ENCODE results near the gene DPH7. TPM values are rescaled to one million over a fixed set of nuclear protein-coding genes. Genes with fewer than 3 reads are reported as not detected.

DPH7 gene
- total RNA-seq, 1 experiment from 2014 or later: 43.9 TPM

GRCh38 chr9:137605121-137606004 is 26.6 kb upstream of the DPH7 start, which contains the start of gene ARRDC1 (continued):
- TF ChIP-seq ETV6 (CRISPR knock-in tag; IDR thresholded peaks at IDR 0.05) (no peak), GRHL2 (CRISPR knock-in tag; IDR thresholded peaks at IDR 0.05; ENCODE audit: insufficient replicate concordance, severe bottlenecking) (no peak), FOXJ3 (CRISPR knock-in tag; IDR thresholded peaks at IDR 0.05; ENCODE audit: borderline replicate concordance) (no peak), FOXK1 (CRISPR knock-in tag; IDR thresholded peaks at IDR 0.05) (peak; percentile 16; the same call in 1 of the 2 replicates), ATF2 (CRISPR knock-in tag; IDR thresholded peaks at IDR 0.05; ENCODE audit: borderline replicate concordance, low read depth) (no peak), E2F5 (CRISPR knock-in tag; IDR thresholded peaks at IDR 0.05) (0 out of 2 replicates have a peak, but pooled peaks have one; percentile 0), NR3C1 (CRISPR knock-in tag; conservative IDR thresholded peaks at IDR 0.05; ENCODE audit: low read depth) (no peak)
- TF ChIP-seq, protein P1, sequence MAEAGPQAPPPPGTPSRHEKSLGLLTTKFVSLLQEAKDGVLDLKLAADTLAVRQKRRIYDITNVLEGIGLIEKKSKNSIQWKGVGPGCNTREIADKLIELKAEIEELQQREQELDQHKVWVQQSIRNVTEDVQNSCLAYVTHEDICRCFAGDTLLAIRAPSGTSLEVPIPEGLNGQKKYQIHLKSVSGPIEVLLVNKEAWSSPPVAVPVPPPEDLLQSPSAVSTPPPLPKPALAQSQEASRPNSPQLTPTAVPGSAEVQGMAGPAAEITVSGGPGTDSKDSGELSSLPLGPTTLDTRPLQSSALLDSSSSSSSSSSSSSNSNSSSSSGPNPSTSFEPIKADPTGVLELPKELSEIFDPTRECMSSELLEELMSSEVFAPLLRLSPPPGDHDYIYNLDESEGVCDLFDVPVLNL (CRISPR knock-in tag; IDR thresholded peaks at IDR 0.05; ENCODE audit: borderline replicate concordance, low read depth): no peak
- TF ChIP-seq, protein P2, sequence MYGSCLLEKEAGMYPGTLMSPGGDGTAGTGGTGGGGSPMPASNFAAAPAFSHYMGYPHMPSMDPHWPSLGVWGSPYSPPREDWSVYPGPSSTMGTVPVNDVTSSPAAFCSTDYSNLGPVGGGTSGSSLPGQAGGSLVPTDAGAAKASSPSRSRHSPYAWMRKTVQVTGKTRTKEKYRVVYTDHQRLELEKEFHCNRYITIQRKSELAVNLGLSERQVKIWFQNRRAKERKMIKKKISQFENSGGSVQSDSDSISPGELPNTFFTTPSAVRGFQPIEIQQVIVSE (CRISPR knock-in tag; IDR thresholded peaks at IDR 0.05; ENCODE audit: borderline replicate concordance): no peak
- TF ChIP-seq, protein P3, sequence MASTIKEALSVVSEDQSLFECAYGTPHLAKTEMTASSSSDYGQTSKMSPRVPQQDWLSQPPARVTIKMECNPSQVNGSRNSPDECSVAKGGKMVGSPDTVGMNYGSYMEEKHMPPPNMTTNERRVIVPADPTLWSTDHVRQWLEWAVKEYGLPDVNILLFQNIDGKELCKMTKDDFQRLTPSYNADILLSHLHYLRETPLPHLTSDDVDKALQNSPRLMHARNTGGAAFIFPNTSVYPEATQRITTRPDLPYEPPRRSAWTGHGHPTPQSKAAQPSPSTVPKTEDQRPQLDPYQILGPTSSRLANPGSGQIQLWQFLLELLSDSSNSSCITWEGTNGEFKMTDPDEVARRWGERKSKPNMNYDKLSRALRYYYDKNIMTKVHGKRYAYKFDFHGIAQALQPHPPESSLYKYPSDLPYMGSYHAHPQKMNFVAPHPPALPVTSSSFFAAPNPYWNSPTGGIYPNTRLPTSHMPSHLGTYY (CRISPR knock-in tag; IDR thresholded peaks at IDR 0.05): no peak
- TF ChIP-seq, protein P4, sequence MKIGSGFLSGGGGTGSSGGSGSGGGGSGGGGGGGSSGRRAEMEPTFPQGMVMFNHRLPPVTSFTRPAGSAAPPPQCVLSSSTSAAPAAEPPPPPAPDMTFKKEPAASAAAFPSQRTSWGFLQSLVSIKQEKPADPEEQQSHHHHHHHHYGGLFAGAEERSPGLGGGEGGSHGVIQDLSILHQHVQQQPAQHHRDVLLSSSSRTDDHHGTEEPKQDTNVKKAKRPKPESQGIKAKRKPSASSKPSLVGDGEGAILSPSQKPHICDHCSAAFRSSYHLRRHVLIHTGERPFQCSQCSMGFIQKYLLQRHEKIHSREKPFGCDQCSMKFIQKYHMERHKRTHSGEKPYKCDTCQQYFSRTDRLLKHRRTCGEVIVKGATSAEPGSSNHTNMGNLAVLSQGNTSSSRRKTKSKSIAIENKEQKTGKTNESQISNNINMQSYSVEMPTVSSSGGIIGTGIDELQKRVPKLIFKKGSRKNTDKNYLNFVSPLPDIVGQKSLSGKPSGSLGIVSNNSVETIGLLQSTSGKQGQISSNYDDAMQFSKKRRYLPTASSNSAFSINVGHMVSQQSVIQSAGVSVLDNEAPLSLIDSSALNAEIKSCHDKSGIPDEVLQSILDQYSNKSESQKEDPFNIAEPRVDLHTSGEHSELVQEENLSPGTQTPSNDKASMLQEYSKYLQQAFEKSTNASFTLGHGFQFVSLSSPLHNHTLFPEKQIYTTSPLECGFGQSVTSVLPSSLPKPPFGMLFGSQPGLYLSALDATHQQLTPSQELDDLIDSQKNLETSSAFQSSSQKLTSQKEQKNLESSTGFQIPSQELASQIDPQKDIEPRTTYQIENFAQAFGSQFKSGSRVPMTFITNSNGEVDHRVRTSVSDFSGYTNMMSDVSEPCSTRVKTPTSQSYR (CRISPR knock-in tag; IDR thresholded peaks at IDR 0.05): no peak
- TF ChIP-seq, protein P5, sequence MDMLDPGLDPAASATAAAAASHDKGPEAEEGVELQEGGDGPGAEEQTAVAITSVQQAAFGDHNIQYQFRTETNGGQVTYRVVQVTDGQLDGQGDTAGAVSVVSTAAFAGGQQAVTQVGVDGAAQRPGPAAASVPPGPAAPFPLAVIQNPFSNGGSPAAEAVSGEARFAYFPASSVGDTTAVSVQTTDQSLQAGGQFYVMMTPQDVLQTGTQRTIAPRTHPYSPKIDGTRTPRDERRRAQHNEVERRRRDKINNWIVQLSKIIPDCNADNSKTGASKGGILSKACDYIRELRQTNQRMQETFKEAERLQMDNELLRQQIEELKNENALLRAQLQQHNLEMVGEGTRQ (CRISPR knock-in tag; IDR thresholded peaks at IDR 0.05): no peak

DNA sequence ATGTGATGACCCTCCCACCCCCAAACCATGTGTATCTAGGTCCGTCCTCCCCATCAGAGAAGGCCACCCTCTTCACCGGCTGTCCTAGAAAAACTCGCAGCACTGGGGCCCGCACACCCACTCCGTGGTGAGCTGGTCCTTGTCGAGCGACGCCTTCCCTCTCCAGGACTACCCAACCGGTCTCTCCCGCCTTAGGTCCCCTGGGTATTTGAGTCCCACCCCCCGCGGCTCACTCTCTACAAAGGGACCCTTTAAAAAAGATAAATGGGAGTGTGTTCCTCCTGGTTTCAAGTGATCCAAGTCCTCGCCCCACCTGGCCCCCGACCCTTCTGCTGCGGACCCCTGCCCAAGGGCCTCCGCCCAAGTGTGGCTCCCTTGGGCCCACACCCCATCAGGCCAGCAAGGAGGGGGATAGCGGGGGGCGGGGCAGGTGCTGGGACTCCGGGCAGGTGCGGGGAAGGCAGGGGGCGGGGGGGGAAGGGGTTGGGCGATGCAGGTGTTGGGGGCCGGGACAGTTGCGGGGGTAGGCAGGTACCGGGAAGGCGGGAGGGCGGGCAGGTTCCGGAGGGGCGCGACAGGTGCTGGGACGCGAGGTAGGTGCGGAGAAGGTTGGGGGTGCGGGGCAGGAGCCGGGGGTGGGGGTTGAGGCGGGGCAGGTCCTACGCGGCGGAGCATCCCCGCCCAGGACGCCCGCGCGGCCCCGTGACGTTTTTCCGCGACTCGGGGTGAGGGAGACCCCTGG is 25.8 kb upstream of the DPH7 start:
- Mint-ChIP-seq H3K4me1 (peaks cover 16% of the 10 kb centered on the region), H3K9me3 (no peaks in the 10 kb centered on the region), H3K27ac (no peak overlapping the region), H3K27me3 (ENCODE audit: low read depth) (peaks cover 28% of the 10 kb centered on the region), H3K36me3 (no peaks in the 10 kb centered on the region), H3K4me3 (peak overlapping the region; percentile 56)
- ChIA-PET CTCF (interaction anchor here (0.9 to 1.9 kb wide), 9 partner anchors 13 to 182 kb away, joined by 3 to 11 read pairs (median 5); partner anchors contain the start of genes EXD3, MRPL41 and ZMYND19), POLR2A (interaction anchor here (0.6 to 1.5 kb wide), 3 partner anchors 13 to 53 kb away, joined by 4 to 15 read pairs (median 5); partner anchors contain the start of genes EHMT1, MRPL41 and ZMYND19)
- TF ChIP-seq ZNF263 (CRISPR knock-in tag; IDR thresholded peaks at IDR 0.05; ENCODE audit: low read depth) (no peak), ZNF423 (CRISPR knock-in tag; IDR thresholded peaks at IDR 0.05) (peak; percentile 47; the same call in 1 of the 2 replicates)
- DNase-seq (ENCODE audit: low spot score): no peak
- ATAC-seq: no peak
